ENCODE measurements around the gene NCAPH2.

The NCAPH2 gene

DNA sequence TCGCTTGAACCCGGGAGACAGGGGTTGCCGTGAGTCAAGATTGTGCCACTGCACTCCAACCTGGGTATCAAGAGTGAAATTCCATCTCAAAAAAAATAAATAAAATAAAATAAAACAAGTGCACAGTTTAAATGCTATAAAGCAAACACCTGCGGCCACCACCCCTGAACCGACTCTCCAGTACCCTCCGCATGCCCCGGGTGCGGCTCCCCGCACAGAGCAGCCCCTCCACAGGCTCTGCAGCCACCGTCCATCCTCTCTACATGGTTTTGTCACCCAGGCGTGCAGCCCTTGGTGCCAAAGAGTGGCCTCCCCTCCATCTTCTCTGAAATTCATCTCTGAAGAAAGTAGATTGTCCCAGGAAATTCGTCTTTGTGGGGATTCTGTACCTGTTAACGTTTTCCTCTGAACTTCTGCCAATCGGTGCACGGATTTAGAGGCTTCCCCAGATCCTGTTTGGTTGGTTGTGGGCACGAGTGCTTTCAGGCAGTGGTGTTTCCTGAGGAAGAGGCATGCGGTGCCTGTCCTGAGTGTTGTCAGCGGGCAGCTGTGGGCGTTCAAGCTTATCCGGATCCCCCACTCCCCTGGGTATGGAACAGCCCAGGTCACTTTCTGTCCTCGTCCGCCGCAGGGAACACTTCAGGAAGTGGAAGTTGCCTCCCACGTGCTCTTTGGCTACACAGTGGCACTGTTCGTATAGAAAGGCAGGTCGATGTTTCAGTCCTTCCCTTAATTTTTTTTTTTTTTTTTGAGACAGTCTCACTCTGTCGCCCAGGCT, 17.3 kb upstream of the NCAPH2 start:
- DNase-seq (ENCODE audit: low read depth), result no peak

DNA sequence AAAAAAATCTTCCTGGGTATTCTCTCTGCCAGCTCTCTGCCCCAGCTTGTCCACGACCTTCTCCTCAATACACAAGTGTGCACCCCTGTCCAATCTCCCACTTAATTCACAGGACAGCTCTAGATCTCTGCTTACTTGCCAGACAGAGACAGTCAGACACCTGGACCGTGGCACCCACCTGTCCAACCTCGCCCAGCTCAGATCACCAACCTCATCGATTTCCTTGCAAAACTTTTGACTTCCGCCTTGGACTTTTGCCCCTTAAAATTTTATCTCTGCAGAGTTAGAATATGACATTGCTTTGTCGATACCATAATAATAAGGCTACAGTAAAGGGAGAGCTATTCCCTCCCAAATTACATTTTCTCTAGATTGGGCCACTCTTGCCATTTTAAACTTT, 10.9 kb upstream of the NCAPH2 start:
- DNase-seq (ENCODE audit: low read depth), result no peak

DNA sequence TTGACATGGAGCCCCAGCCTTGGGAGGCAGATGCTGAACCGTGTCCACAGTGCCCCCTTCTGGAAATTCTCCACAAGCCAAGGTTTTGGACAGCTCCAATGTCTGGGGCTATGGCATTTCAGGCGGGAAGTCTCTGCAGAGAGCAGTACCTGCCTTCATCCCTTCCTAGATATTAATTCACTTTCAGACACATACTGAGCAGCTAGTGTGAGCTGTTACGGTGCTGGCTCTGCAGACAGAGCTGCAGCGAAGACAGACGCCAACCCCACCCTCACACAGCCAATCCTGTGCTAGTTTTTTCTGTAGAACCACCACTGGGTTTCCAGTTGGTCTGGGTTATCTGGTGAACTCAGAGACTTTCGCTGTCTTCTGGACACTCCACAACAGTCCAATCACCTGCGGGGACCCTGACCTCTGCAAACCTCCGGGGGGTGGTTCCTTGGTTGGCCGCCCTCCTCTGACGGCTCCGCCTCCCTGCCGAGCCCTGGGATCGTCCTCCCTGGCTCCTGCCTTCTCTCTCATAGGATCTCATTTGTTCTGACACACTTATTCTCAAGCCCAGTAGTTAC, 9.6 kb upstream of the NCAPH2 start:
- peak; percentile 66 for DNase-seq (ENCODE audit: low read depth)

DNA sequence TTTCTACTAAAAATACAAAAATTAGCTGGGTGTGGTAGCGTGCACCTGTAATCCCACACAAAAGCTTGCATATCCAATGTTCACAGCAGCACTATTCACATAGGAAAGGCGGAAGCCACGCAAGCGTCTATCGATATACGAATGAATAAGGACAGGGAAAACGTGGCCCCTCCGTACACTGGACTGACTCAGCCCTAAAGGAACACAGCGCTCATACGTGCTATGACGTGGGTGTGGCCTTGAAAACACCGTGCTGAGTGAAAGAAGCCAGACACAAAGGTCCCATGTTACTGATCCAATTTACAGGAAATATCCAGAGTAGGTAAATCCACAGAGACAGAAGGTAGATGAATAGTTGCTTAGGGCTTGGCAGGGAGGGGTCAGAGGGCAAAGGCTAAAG, 7.6 kb upstream of the NCAPH2 start:
- no peak for DNase-seq (ENCODE audit: low read depth)

DNA sequence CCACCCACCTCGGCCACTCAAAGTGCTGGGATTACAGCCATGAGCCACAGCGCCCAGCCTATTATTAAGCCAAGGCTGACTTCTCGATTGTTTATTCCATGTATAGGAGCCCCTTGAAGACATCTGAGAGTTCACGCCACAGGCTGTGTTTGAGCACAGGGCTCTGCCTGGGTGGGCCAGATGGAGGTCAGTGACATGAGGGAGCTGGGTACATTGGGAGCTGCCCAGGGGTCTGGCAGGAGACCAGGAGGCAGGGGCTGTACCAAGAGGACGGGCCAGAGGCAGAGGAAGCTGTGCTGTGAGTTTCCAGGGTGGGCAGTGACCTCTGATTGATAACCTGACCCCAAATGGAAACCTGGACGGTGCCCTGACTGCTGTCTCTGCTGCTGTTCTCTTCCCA, 5.9 kb upstream of the NCAPH2 start:
- DNase-seq (ENCODE audit: low read depth), result no peak

DNA sequence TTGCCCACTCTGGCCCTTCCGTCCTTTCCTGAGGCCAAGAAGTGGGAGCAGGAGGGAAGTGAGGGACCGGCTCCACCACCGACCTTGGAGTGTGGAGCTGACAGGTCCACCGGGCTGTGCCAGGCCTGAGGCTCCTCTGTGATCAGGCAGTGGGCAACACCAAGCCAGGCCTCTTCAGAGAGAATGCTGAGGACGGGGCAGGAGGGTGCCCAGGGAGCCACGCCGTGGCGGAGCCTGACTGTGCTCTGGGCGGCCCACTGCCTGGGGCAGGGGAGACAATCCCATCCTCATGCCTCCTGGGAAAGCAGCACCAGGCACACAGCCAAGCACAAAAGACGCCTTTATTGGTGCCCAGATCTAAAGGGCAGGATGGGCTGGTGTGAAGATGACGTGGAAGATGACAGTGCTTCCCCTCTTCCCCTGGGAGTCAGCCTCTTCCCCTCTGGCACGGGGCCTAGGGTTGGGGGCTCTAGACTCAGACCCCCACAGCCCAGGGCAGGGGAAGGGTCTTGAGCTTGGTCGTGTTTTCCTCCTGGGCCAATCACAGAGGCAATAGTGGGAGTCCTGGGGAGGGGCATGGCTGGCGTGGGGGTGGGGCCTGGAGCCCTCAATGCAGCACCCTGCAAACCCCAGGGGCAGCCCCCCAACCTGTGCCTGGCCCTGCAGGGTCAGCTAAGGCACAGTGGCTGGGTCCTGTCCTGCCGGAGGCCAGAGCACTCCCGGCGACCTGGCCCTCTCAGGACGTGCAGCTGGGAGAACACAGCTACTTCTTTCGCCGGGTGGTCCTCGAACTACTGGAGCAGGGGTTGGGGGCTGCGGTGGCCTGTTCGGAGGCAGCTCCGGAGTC, 5.2 kb upstream of the NCAPH2 start:
- no peak for DNase-seq (ENCODE audit: low read depth)

DNA sequence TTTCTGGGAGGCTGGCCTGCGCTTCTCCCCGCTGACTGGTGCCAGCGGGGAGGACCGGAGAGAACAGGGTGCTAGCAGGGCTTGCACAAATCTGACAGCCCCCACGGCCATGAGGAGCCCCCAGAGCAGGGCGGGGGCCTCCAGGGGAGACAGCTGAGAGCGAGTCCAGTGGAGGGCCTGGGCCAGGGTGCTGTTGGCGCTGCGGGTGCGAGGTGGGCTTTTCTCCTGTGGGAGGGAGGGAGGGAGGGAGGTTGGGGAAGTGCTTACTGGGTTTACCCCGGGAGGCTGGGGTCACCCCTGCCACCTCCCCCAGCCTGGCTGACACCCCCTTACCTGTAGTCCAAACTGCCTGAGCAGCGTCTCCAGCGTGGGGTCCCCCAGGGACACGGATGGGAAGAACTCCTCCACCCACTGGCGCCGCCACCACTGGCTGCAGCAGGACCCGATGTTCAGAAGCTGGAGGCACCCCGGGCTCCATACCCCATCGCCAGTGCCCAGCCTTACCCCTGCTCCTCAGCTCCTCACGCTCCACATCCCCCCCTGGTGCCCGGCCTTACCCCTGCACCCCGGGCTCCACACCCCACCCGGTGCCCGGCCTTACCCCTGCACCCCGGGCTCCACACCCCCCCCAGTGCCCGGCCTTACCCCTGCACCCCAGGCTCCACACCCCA, 4.4 kb upstream of the NCAPH2 start:
- DNase-seq (ENCODE audit: low read depth), result no peak

DNA sequence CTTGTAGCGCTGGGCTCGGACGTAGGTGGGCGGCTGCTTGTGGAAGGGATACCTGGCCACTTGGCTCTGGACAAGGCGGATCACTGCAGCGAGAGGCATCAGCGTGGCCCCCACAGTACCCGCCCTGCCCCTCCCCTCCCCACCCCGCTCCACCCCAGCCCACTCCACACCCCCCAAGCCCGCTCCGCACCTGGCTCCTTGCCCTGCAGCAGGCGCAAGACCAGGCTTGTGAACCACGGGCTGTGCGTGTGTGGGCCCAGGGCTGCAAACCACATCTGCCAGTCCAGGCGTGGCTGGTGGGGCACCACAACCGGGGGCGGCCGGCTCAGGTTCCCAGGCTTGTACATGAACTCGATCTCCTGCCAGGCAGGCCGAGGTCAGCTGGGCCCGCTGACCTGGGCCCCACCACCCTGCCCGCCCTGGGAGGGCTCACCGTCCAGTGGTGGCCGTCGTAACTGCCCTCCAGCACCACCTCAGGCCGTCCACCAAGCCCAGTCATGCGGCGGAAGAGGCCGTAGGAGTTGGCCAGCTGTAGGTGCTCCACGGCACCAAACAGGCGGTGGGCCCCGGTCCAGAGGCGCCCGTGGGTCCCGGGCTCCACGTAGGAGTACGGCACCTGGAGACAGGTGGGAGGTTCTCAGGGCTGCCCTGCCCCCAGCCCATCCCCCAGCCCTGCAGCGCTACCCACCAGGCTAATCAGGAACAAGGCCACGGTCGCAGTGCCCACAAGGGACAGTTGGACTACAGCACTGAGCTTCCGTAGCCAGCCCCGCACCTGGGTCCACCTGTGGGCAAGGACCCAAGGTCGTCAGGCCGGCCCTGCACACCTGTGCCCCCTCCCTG, 3.4 kb upstream of the NCAPH2 start:
- no peak for DNase-seq (ENCODE audit: low read depth)

DNA sequence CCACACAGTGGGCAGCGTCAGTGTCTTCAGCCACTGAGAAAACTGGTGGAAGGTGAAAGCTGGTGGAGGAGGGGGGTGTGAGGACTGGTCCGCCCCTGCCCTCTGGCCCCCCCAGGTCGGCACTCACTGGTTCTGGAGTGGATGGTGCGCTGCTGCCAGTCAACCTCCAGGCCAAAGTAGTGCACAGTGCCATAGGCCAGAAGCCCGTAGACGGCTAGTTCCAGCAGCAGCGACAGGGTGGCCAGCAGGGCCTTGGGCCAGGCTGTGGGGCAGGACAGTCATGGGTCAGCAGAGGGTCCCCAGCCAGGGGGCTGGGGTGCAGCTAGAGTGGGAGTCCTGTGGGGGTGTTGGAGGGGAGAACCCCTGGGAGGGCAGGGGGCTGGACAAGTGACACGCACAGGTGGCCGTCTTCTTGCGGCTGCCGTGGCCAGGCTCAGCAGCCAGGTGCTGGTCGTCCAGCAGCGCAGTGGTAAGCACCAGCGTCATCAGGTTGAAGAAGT, 2.7 kb upstream of the NCAPH2 start:
- no peak for DNase-seq (ENCODE audit: low read depth)

DNA sequence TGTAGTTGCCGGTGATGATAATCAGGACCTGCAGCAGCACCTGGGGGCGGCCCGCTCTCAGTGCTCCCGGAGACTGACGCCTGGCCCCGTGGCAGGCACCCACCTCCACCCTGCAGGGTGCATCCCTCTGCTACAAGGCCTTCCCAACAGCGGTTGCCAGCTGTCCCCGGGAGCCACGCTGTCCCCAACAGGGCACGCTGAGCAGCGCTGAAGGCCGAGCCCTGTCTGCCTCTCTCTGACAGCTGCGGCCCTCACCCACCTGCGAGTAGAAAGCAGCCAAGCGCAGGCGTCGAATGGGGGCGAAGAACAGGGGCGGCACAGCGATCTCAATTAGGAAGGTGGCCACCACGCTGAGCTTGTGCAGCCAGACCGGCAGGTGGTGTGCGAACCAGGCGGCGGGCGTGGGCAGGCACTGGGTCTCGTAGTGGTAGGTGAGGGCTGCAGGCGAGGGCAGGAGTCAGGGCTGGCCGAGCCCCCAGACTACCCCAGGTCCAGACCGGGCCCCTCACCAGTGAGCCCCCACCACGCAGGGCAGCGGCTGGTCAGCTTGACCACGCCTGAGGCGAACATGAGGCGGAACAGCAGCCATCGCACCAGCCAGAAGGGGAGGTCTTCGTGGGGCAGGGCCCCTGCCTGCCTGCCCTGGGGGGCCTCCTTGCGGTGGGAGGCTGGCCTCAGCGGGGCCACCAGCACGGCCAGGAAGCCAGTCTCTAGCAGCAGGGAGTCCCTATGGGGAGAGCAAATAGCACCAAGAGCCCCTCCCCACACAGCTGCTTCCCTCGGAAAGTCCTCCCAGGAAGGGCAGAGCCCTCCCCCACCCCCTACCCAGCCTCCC, 2.0 kb upstream of the NCAPH2 start:
- DNase-seq (ENCODE audit: low read depth), result no peak

DNA sequence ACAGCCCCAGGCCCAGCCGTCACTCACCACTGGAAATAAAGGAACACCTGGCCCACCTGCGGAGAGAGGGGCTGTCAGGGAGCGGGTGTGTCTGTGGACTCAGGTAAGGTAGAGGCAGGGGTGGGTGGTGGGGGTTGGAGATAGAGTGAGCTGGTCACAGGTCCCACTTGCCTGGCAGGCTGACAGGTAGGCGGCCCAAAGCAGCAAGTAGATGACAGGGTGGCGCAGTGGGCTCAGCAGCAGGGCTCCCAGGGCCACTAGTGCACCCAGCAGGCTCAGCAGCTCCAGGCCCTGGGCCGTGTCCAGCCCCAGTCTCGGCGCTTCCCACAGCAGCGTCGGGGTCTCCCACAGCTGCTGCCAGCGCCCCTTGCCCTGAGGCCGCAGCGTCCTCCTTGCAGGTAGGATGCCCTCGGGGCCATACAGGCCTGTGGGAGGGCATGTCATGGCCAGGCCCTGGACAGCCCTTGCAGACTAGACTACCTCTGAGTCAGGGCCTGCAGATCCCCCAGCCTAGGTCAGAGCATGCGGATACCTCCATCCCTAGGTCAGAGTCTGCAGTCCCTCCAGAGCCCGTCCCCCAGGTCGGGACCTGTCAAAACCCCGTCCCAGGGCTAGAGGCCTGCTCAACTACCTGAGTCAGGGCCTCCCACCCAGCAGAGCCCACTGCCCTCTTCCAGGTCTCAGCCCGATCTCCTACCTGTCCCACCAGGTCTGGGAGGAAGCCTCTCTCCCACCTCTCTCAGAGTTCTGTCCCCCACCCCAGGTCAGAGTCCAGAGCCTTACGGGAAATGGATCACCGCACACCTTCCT, 1.2 kb upstream of the NCAPH2 start:
- no peak for DNase-seq (ENCODE audit: low read depth)

DNA sequence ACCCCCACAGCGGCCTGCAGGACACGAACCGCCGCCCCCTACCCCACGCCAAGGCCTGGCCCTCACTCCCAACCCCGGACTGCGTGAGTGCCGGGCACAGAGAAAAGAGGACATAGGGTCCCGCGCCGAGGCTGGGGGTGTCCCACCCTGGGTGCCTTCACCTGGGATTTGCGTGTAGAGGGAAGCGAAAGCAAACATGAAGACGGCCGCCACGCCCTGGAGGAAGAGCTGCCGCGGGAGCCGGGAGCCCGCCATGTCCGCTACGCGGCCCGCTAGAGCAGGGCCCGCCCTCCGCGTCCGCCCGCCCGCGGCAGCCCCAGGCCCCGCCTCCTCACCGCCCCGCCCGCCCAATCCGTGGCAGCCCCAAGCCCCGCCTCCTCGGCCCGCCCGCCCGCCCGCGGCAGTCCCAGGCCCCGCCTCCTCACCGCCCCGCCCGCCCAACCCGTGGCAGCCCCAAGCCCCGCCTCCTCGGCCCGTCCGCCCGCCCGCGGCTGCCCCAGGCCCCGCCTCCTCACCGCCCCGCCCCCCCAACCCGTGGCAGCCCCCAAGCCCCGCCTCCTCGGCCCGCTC, 518 bp upstream of the NCAPH2 start, which contains the start of gene LMF2:
TSS of gene LMF2 (minus strand) at position 282 of the 570 bp plus-strand sequence. CDS start at position 255, 27 bp downstream.
- DNase-seq (ENCODE audit: low read depth), result peak; percentile 85

DNA sequence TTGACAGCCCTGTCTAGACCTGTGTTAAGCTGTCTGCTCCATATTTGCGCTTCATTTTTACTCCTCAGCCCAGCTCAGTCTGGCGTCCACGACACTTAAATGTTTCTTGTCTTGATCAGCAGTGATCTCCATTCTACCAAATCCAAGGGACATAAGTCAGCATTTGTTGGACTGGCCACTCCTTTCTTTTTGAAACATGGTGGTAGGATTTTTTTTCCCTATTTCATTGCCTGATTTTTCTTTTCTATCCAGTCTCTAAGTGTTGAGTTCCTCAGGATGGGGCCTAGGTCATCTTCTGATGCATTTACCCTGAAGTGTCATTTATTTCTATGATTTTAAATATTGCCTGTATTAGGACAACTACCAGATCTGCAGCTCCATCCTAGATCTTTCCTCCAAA, 873 bp downstream of the NCAPH2 start:
- DNase-seq (ENCODE audit: low read depth), result no peak

DNA sequence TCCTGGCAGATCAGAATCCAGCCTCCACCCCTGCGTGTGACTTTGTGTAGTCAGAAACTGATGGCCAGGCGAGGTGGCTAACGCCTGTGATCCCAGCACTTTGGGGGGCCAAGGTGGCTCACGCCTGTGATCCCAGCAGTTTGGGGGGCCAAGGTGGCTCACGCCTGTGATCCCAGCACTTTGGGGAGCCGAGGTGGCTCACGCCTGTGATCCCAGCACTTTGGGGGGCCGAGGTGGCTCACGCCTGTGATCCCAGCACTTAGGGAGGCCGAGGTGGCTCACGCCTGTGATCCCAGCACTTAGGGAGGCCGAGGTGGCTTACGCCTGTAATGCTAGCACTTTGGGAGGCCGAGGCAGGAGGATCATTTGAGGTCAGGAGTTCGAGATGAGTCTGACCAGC, 5.2 kb downstream of the NCAPH2 start:
- DNase-seq (ENCODE audit: low read depth), result no peak

DNA sequence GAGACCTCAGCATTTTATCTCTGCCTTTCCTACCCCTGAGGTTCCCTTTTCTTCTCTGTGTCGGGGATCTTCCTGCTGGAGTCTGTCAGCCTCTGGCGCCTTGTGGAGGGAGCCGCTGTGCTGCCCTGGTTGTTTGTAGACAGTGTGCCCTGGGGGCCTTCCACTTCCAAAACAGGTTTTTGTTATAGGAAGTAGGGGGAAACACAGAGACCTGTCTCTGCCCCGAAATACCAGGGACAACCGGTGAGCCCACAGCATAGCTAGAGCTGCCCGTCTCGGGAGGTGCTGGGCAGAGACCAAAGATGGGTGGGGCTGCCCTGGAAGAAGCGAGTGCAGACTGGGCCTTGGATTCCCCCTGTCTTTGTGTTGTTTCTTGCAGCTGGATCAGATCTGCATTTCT, 8.0 kb downstream of the NCAPH2 start:
- DNase-seq (ENCODE audit: low read depth), result no peak

DNA sequence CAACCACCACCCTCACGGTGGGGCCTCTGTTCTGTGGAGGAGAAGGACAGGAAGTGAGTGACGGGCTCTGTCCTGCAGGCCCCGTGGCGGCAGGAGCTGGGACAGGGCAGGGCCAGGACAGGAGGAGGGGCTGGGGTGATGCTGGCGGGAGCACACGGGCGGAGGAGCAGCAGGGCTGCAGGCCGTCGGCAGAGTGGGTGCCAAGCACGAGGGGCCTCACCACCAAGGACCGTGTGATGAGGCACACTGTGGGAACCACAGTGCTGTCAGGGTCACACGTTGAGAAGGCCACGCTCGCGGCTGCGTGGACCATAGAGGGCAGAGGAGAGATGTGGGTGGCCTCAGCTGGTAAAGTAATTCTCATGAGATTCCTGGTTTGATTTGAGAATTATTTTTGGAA, 8.9 kb downstream of the NCAPH2 start:
- DNase-seq (ENCODE audit: low read depth), result no peak

DNA sequence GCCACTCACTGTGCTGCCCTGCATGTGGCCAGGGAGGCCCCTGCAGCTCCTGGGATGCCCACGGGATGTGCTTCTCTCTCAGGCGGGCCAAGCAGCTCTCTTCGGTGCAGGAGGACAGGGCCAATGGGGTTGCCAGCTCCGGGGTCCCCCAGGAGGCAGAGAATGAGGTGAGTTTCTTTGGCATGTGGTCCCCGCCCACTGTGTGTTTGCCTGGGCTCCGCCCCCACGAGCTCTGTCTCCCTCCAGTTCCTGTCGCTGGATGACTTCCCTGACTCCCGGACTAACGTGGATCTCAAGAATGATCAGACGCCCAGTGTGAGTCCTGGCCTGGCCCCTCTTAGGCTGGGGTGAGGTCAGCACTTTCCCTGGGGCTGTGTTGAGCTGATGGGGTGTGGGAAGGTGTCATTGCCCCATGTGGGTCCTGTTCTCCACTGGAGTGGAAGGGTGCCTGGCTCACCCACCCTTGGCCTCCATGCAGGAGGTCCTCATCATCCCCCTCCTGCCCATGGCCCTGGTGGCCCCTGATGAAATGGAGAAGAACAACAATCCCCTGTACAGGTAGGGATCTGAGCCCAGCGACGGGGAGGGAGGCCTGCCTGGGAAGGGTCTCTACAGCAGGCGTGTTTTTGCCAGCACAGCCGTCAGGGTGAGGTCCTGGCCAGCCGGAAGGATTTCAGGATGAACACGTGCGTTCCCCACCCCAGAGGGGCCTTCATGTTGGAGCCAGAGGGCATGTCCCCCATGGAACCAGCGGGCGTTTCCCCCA, 9.7 kb downstream of the NCAPH2 start:
- DNase-seq (ENCODE audit: low read depth), result no peak

DNA sequence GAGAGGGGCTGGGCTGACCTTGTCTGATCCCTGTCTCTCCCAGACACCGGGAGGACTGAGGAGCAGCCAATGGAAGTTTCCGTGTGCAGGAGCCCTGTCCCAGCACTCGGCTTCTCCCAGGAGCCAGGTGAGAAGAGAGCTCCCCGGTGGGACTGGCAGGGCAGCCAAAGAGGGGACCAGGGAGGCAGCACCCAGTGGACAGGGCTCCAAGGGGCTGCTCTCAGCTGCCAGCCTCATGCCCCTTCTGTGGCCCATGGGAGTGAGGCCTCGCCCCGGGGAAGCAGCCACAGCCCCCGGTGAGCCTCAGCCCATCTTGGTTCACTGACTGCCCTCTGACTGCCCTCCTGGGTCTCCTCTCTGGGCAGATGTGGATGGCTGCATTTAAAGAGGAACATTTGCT, 10.6 kb downstream of the NCAPH2 start:
- DNase-seq (ENCODE audit: low read depth), result no peak

Data from stimulated activated CD8-positive, alpha-beta memory T cell treated with anti-CD3 and anti-CD28 coated beads, Interleukin-12 subunit alpha, Interleukin-12 subunit beta, amount 100 ng/mL, for 1 hour (primary cell).